Glutamatergic neuron (in vitro differentiated cells): ENCODE measurements around the gene STXBP1. TPM values are rescaled to one million over a fixed set of nuclear protein-coding genes. Genes with fewer than 3 reads are reported as not detected.

Source experiments
- DNase-seq: peaks from one replicate; pipeline ENCODE4 v3.0.0; 2022
- H3K27ac Mint-ChIP-seq: one replicate; pipeline ENCODE4 v1.8.0; 2020; ENCODE audit warnings: mild to moderate bottlenecking, mixed read lengths, inconsistent platforms; ENCODE audit not compliant: unreplicated experiment
- H3K27me3 Mint-ChIP-seq: one replicate; pipeline ENCODE4 v1.8.0; 2020; ENCODE audit warnings: mild to moderate bottlenecking, moderate library complexity, mixed read lengths, inconsistent platforms; ENCODE audit not compliant: unreplicated experiment
- H3K36me3 Mint-ChIP-seq: one replicate; pipeline ENCODE4 v1.8.0; 2020; ENCODE audit warnings: mild to moderate bottlenecking, mixed read lengths, inconsistent platforms; ENCODE audit not compliant: unreplicated experiment
- H3K4me1 Mint-ChIP-seq: one replicate; pipeline ENCODE4 v1.8.0; 2020; ENCODE audit warnings: mild to moderate bottlenecking, low read depth, mixed read lengths, inconsistent platforms; ENCODE audit not compliant: unreplicated experiment
- H3K4me3 Mint-ChIP-seq: one replicate; pipeline ENCODE4 v1.8.0; 2020; ENCODE audit warnings: mild to moderate bottlenecking, mixed read lengths, inconsistent platforms; ENCODE audit not compliant: unreplicated experiment
- H3K9me3 Mint-ChIP-seq: one replicate; pipeline ENCODE4 v1.8.0; 2020; ENCODE audit warnings: mild to moderate bottlenecking, moderate library complexity, mixed read lengths, inconsistent platforms; ENCODE audit not compliant: unreplicated experiment
- total RNA-seq: library from RNA; stranded (reverse); fragmentation: NEBNext Ultra II Directional; extraction: Animal tissue kit (Norgen Biotek cat#: 25700); gene quantifications from one replicate; pipeline ENCODE4 v1.2.1, GENCODE V29; 2021; ENCODE audit not compliant: unreplicated experiment
- TF ChIP-seq, protein P1 (sequence below): fragments of 200-600 bp; sonication (generic); IDR thresholded peaks from one replicate; pipeline ENCODE4 v1.5.0; 2021; ENCODE audit not compliant: partially characterized antibody, unreplicated experiment

The STXBP1 gene
- total RNA-seq, 1 donor from 2014 or later: 402 TPM

DNA sequence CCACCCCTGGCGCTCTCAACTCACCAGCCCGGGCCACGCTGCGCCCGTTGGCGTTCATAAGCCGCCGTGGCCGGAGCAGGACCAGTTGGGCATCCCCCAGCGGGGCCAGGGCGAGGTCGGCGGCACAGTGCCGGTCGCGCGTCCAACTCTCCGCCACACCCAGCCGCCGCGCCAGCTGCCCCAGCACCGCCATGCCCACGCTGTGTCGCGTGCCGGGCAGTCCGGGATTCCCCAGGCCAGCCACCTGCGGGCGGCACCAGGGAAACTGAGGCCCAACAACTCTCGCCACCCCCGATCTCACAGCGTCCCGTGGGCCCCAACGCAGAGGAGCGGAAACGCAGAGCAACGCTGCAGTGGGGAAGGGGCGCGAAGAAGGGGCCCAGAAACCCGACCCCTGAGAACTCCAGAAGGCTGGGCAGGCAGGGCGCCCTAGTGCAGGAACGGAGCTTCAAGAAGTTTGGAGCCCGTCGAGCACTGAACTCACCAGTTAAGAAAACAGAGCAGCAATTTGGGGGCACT is 102.9 kb downstream of the STXBP1 start:
- Mint-ChIP-seq H3K27ac (no peak overlapping the region), H3K4me3 (peak overlapping the region; percentile 100), H3K4me1 (peaks cover 15% of the 10 kb centered on the region), H3K9me3 (peaks cover 10% of the 10 kb centered on the region), H3K27me3 (peaks cover 9% of the 10 kb centered on the region), H3K36me3 (no peaks in the 10 kb centered on the region)
- DNase-seq: peak; percentile 54
- TF ChIP-seq, protein P1, sequence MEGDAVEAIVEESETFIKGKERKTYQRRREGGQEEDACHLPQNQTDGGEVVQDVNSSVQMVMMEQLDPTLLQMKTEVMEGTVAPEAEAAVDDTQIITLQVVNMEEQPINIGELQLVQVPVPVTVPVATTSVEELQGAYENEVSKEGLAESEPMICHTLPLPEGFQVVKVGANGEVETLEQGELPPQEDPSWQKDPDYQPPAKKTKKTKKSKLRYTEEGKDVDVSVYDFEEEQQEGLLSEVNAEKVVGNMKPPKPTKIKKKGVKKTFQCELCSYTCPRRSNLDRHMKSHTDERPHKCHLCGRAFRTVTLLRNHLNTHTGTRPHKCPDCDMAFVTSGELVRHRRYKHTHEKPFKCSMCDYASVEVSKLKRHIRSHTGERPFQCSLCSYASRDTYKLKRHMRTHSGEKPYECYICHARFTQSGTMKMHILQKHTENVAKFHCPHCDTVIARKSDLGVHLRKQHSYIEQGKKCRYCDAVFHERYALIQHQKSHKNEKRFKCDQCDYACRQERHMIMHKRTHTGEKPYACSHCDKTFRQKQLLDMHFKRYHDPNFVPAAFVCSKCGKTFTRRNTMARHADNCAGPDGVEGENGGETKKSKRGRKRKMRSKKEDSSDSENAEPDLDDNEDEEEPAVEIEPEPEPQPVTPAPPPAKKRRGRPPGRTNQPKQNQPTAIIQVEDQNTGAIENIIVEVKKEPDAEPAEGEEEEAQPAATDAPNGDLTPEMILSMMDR: no peak

DNA sequence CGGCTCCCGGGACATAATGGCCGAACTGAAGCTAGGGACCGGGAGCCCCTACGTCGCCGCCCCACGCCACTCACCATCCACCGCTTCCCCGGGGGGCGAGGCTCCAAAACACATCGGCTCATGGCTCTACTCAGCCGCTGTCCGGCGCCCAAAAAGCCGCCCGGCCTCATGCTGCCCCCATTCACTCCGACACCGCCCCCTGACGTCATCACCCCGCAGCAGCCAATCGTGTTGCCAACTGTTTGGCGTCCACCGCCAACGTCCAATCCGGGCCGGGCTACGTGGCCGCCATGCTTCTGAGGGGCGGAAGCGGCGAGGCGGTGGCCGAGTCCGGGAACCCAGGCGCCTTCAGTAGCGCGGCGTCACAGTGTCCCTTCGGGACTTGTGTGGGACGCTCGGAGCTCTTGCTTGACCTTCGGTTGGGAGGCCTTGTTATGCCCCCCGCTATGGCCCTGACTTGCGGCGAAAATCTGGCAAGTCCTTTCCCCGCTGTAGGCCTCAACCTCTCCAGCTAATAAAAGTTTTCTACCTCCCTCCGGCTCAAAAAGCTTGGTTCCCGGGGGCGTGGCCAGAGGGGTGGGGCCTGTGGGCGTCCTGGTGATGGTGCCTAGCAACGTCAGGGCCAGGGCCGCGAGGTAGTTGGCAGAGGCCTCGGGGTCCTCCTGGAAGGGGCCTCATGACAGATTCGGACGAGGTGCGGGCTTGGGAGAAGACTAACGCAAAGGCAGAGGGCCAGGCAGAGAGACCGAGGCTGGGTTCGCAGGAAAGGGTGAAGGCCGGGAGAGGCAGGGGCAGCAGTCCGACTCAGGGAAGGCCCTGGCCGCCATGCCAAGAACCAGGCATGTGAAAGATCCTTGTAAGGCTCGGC is 103.6 kb downstream of the STXBP1 start, which contains the start of the genes PTRH1 and TTC16:
Gene PTRH1 (minus strand): TSS at position 194 of the 868 bp plus-strand sequence. CDS start 24 bp downstream, at position 170.
Gene TTC16 (plus strand): TSS at position 610 of the 868 bp plus-strand sequence. CDS start 67 bp downstream, at position 677.
- Mint-ChIP-seq H3K9me3 (peaks cover 10% of the 10 kb centered on the region), H3K27ac (no peak within 1 kb of the TSS), H3K4me3 (peak within 1 kb of the TSS; percentile 100), H3K4me1 (peaks cover 10% of the 10 kb centered on the region), H3K27me3 (peaks cover 8% of the 10 kb centered on the region), H3K36me3 (no peaks in the 10 kb centered on the region)
- DNase-seq: peak; percentile 99
- TF ChIP-seq, protein P1: no peak

DNA sequence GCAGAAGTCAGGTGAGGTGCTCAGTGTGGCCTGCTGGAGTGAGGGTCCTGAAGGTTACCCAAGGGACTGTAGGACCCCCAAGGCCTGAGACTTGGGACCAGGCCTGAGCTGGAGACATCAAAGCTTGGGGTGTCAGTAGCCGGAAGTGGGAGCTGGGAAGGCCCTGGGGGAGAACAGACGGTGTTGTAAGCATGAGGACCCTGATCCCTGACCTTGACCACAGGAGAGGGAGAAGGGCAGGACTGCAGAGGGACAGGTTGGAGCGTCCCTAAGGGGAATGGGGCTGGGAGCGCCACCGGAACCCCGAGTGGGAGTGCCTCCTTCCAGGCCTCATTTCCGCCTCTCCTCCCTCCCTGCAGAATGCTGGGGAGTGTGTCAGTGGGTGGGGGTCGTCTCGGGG is 104.3 kb downstream of the STXBP1 start:
- Mint-ChIP-seq H3K9me3 (peaks cover 7% of the 10 kb centered on the region), H3K4me3 (peak overlapping the region; percentile 100), H3K27me3 (peaks cover 7% of the 10 kb centered on the region), H3K36me3 (no peaks in the 10 kb centered on the region), H3K27ac (no peak overlapping the region), H3K4me1 (peaks cover 5% of the 10 kb centered on the region)
- TF ChIP-seq, protein P1: no peak
- DNase-seq: no peak

DNA sequence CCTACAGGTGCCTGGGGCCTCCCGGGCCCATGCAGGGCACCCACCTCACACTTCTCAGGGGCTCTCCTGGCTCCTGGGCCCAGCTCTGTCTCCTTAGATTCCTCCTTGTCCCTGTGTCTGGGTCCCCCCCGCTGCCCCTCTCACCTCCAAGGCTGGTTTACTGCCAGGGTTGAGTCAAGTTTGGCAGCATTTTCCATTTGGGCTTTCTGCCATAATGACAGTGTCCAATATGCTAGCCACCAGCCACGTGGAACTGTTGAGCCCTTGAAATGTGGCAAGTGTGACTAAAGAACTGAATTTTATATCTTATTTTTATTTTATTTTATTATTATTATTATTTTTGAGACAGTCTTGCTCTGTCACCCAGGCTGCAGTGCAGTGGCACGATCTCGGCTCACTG is 105.7 kb downstream of the STXBP1 start:
- no peaks in the 10 kb centered on the region for H3K36me3 Mint-ChIP-seq
- peaks cover 7% of the 10 kb centered on the region for H3K9me3 Mint-ChIP-seq
- H3K27me3 Mint-ChIP-seq: peaks cover 7% of the 10 kb centered on the region
- peaks cover 2% of the 10 kb centered on the region for H3K4me1 Mint-ChIP-seq
- no peak overlapping the region for H3K27ac Mint-ChIP-seq
- H3K4me3 Mint-ChIP-seq: no peak overlapping the region
- TF ChIP-seq, protein P1: no peak
- DNase-seq: no peak
